Uterus (tissue), 4 donors: ENCODE results near the gene WDR33. TPM values are rescaled to one million over a fixed set of nuclear protein-coding genes. Genes with fewer than 3 reads are reported as not detected.
A peak's percentile ranks its signal among the peaks of the same experiment; 100 is the strongest.

ENCODE experiments used
- DNase-seq, 2 donors: peaks; one replicate each; pipeline ENCODE4 v3.0.0-alpha.2; 2019 to 2020
- H3K27ac ChIP-seq, 2 donors: fragments of 200-600 bp; sonication (generic); 1 replicate in 1 of 2; 2 replicates in 1 of 2; pipeline ENCODE4 v1.5.1; 2016 to 2018
- H3K27me3 ChIP-seq, 2 donors: fragments of 200-600 bp; sonication (generic); one replicate each; pipeline ENCODE4 v1.5.1; 2018 to 2019; ENCODE audit warnings: control low read depth in 1 of 2
- H3K36me3 ChIP-seq, 2 donors: fragments of 200-600 bp; sonication (generic); one replicate each; pipeline ENCODE4 v1.5.1; 2019; ENCODE audit warnings: control low read depth in 1 of 2
- H3K4me1 ChIP-seq, 2 donors: fragments of 200-600 bp; sonication (generic); one replicate each; pipeline ENCODE4 v1.5.1; 2018 to 2019; ENCODE audit warnings: control low read depth in 1 of 2
- H3K4me3 ChIP-seq, 2 donors: fragments of 200-600 bp; sonication (generic); 1 replicate in 1 of 2; 2 replicates in 1 of 2; pipeline ENCODE4 v1.5.1; 2018 to 2019; ENCODE audit warnings: mild to moderate bottlenecking in 1 of 2
- H3K9me3 ChIP-seq, 2 donors: fragments of 200-600 bp; sonication (generic); one replicate each; pipeline ENCODE4 v1.5.1; 2019; ENCODE audit warnings: control low read depth in 1 of 2
- POLR2A ChIP-seq, 2 donors: fragments of 450-650 bp; IDR thresholded peaks; one replicate each; pipeline ENCODE4 v1.6.1; 2016; ENCODE audit warnings: antibody characterized with exemption in 2 of 2, mild to moderate bottlenecking in 1 of 2, moderate library complexity in 1 of 2
- intact Hi-C: fragments of 100-400 bp; cut with DNase I; formaldehyde crosslinking; loops from one replicate; pipeline ENCODE4 v1.15.1; 2023; ENCODE audit warnings: low total_unique reads
- total RNA-seq, 4 donors: library from RNA; depleted of rRNA in 3 of 4; stranded (reverse); fragments of >200 nt in 3 of 4; gene quantifications; one replicate each; pipeline versions ENCODE4 v1.1.0 to v1.2.4, GENCODE V29; 2014 to 2023
- TF ChIP-seq, protein P1 (sequence below), 4 experiments: fragments of 200-600 bp in 2 of 4; fragments of 450-650 bp in 2 of 4; sonication (generic) in 2 of 4; IDR thresholded peaks; one replicate each; pipeline ENCODE4 v1.5.1; 2016 to 2019; ENCODE audit warnings: antibody characterized with exemption in 4 of 4, mild to moderate bottlenecking in 2 of 4, moderate library complexity in 1 of 4
- donor health status: DM: yes; HTN: yes; CAD: no.

WDR33 gene
- total RNA-seq, 4 donors from 2014 or later: 27.4 to 98.2 (median 59.7) TPM

DNA sequence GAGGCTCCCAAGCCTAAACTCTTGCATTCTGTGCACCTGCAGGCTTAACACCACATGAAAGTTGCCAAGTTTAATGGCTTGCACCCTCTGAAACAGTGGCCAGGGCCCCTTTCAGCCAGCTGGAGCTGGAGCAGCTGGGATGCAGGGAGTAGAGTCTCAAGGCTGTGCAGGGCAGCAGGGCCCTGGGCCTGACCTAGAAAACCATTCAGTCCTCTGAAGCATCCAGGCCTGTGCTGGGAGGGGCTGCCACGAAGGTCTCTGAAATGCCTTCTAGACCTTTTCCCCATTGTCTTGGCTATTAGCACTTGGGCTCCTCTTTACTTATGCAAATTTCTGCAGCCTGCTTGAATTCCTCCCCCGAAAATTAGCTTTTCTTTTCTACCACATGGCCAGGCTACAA, 120.3 kb downstream of the WDR33 start:
- TF ChIP-seq, protein P1, sequence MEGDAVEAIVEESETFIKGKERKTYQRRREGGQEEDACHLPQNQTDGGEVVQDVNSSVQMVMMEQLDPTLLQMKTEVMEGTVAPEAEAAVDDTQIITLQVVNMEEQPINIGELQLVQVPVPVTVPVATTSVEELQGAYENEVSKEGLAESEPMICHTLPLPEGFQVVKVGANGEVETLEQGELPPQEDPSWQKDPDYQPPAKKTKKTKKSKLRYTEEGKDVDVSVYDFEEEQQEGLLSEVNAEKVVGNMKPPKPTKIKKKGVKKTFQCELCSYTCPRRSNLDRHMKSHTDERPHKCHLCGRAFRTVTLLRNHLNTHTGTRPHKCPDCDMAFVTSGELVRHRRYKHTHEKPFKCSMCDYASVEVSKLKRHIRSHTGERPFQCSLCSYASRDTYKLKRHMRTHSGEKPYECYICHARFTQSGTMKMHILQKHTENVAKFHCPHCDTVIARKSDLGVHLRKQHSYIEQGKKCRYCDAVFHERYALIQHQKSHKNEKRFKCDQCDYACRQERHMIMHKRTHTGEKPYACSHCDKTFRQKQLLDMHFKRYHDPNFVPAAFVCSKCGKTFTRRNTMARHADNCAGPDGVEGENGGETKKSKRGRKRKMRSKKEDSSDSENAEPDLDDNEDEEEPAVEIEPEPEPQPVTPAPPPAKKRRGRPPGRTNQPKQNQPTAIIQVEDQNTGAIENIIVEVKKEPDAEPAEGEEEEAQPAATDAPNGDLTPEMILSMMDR (IDR thresholded peaks at IDR 0.05): no peak
- TF ChIP-seq POLR2A (IDR thresholded peaks at IDR 0.05): no peak

GRCh38 chr2:127688405-127688804, 122.6 kb downstream of the WDR33 start:
- H3K27ac ChIP-seq: no peak overlapping the region
- H3K4me3 ChIP-seq: no peak overlapping the region
- H3K4me1 ChIP-seq: no peaks in the 10 kb centered on the region
- no peaks in the 10 kb centered on the region for H3K36me3 ChIP-seq
- H3K27me3 ChIP-seq: no peaks in the 10 kb centered on the region
- H3K9me3 ChIP-seq: no peaks in the 10 kb centered on the region
- intact Hi-C loops: no loop called here
- DNase-seq: no peak
- TF ChIP-seq, protein P1 (IDR thresholded peaks at IDR 0.05): no peak
- no peak for TF ChIP-seq POLR2A (IDR thresholded peaks at IDR 0.05)

More for the DNA sequence above, 120.3 kb downstream of the WDR33 start:
- H3K27me3 ChIP-seq: no peaks in the 10 kb centered on the region
- no peaks in the 10 kb centered on the region for H3K4me1 ChIP-seq
- no peaks in the 10 kb centered on the region for H3K9me3 ChIP-seq
- intact Hi-C loops: no loop called here
- H3K27ac ChIP-seq: no peak overlapping the region
- no peak for DNase-seq
- H3K36me3 ChIP-seq: no peaks in the 10 kb centered on the region
- no peak overlapping the region for H3K4me3 ChIP-seq

GRCh38 chr2:127685410-127686080, 125.4 kb downstream of the WDR33 start:
- Histone ChIP-seq H3K36me3 (no peaks in the 10 kb centered on the region), H3K27me3 (no peaks in the 10 kb centered on the region), H3K9me3 (no peaks in the 10 kb centered on the region), H3K4me3 (no peak overlapping the region), H3K4me1 (peaks cover 0 to 15% of the 10 kb centered on the region in 2 donors), H3K27ac (peak overlapping the region in 1 of 2 donors; percentile 21)
- intact Hi-C loops: no loop called here
- TF ChIP-seq, protein P1 (IDR thresholded peaks at IDR 0.05): no peak
- no peak for TF ChIP-seq POLR2A (IDR thresholded peaks at IDR 0.05)
- no peak for DNase-seq

DNA sequence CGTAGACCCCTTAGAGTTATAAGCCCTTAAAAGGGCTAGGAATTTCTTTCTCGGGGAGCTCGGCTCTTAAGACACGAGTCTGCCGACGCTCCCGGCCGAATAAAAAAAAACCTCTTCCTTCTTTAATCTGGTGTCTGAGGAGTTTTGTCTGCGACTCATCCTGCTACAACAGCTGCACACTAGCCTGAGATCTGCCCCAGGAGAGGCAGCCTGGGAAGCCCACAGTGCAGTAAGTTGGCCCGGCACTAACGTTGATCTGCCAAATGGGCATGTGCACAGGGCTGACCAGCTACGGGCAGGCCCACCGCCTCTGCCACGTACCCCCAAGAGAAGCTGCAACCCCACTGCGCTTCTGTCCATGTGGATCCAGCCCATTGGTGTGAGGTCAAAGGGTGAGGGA, 127.2 kb downstream of the WDR33 start:
- Histone ChIP-seq H3K4me1 (peaks cover 0 to 15% of the 10 kb centered on the region in 2 donors), H3K36me3 (no peaks in the 10 kb centered on the region), H3K27ac (peak overlapping the region; percentile 70 to 76), H3K27me3 (no peaks in the 10 kb centered on the region), H3K9me3 (no peaks in the 10 kb centered on the region), H3K4me3 (no peak overlapping the region)
- TF ChIP-seq, protein P1 (IDR thresholded peaks at IDR 0.05): no peak
- no peak for TF ChIP-seq POLR2A (IDR thresholded peaks at IDR 0.05)
- intact Hi-C loops: no loop called here
- DNase-seq: no peak

GRCh38 chr2:127683056-127683455, 127.9 kb downstream of the WDR33 start:
- Histone ChIP-seq H3K4me1 (peaks cover 0 to 15% of the 10 kb centered on the region in 2 donors), H3K27ac (peak overlapping the region; percentile 70 to 76), H3K27me3 (no peaks in the 10 kb centered on the region), H3K9me3 (no peaks in the 10 kb centered on the region), H3K4me3 (no peak overlapping the region), H3K36me3 (no peaks in the 10 kb centered on the region)
- intact Hi-C loops: no loop called here
- no peak for DNase-seq
- TF ChIP-seq, protein P1 (IDR thresholded peaks at IDR 0.05): no peak
- TF ChIP-seq POLR2A (IDR thresholded peaks at IDR 0.05): no peak
